K562 (cell line): ENCODE results near the gene PLK4. TPM values are rescaled to one million over a fixed set of nuclear protein-coding genes. Genes with fewer than 3 reads are reported as not detected.

ENCODE experiments used
- ASH1L ChIP-seq: fragments of 450-650 bp; IDR thresholded peaks from 2 replicates; pipeline ENCODE4 v1.6.1; 2018; ENCODE audit warnings: borderline replicate concordance, mild to moderate bottlenecking, low read depth; ENCODE audit not compliant: partially characterized antibody
- CBX1 ChIP-seq: sonication (generic); IDR thresholded peaks from 2 replicates; pipeline ENCODE4 v1.6.1; 2016; ENCODE audit warnings: antibody characterized with exemption, low read depth, mild to moderate bottlenecking
- CXXC5 ChIP-seq: fragments of 250-450 bp; sonication (Bioruptor Pico); IDR thresholded peaks from 2 replicates; pipeline ENCODE4 v1.8.0; 2022; ENCODE audit warnings: inconsistent platforms, mild to moderate bottlenecking, moderate library complexity
- E2F5 ChIP-seq: sonication (generic); formaldehyde crosslinking; IDR thresholded peaks from 2 replicates; pipeline ENCODE4 v1.8.0; 2022; ENCODE audit warnings: mild to moderate bottlenecking, missing genetic modification reagents
- HNRNPK ChIP-seq: fragments of 200-400 bp; formaldehyde crosslinking; IDR thresholded peaks from one replicate; pipeline ENCODE4 v1.6.1; 2018; ENCODE audit warnings: mild to moderate bottlenecking, low read depth, low read length; ENCODE audit not compliant: poor library complexity, severe bottlenecking
- MEIS2 ChIP-seq: fragments of 450-650 bp; IDR thresholded peaks from 2 replicates; pipeline ENCODE4 v1.6.1; 2014; ENCODE audit warnings: mild to moderate bottlenecking; ENCODE audit not compliant: partially characterized antibody
- NFATC3 ChIP-seq: fragments of 450-650 bp; IDR thresholded peaks from 2 replicates; pipeline ENCODE4 v1.6.1; 2017; ENCODE audit warnings: mild to moderate bottlenecking
- RAD21 ChIP-seq, 2 experiments: fragments of 250-450 bp in 1 of 2; fragments of 450-650 bp in 1 of 2; sonication (Bioruptor Pico) in 1 of 2; formaldehyde crosslinking in 1 of 2; IDR thresholded peaks in 1 of 2; conservative IDR thresholded peaks in 1 of 2; 2 replicates each; pipeline versions ENCODE4 v1.4.0 to v1.8.0; 2020 to 2022; ENCODE audit warnings: mild to moderate bottlenecking in 2 of 2, moderate library complexity in 1 of 2
- SPI1 ChIP-seq: IDR thresholded peaks from 2 replicates; pipeline ENCODE4 v1.6.1; 2011; ENCODE audit warnings: low read depth, low read length, control low read depth, borderline replicate concordance
- TCF7 ChIP-seq: sonication (generic); IDR thresholded peaks from 2 replicates; pipeline ENCODE4 v1.6.1; 2016; ENCODE audit warnings: antibody characterized with exemption, borderline replicate concordance
- ZBTB17 ChIP-seq: fragments of 450-650 bp; formaldehyde crosslinking; IDR thresholded peaks from 2 replicates; pipeline ENCODE4 v1.4.0; 2020; ENCODE audit warnings: mild to moderate bottlenecking
- ZNF224 ChIP-seq: sonication (generic); formaldehyde crosslinking; IDR thresholded peaks from 2 replicates; pipeline ENCODE4 v1.8.0; 2022; ENCODE audit warnings: mild to moderate bottlenecking, missing genetic modification reagents
- ZNF449 ChIP-seq: fragments of 250-450 bp; sonication (Bioruptor Pico); IDR thresholded peaks from 2 replicates; pipeline ENCODE4 v1.8.0; 2022; ENCODE audit warnings: moderate library complexity, mild to moderate bottlenecking, inconsistent platforms
- ZNF592 ChIP-seq: fragments of 450-650 bp; IDR thresholded peaks from 2 replicates; pipeline ENCODE4 v1.6.1; 2017; ENCODE audit warnings: antibody characterized with exemption, mild to moderate bottlenecking
- polyA plus RNA-seq, 8 experiments: library from polyadenylated mRNA; depleted of rRNA in 4 of 8; stranded (reverse) in 5 of 8; unstranded in 3 of 8; fragments of >200 nt; fragmentation: Nextera tagmentation in 2 of 8; fragmentation: Illumina TruSeq in 1 of 8; extraction: Ambion mirVana in 2 of 8; extraction: Trizol in 1 of 8; gene quantifications; 2 replicates each; pipeline versions ENCODE4 v1.2.1 to v1.2.3, GENCODE V29; 2011 to 2014; ENCODE audit warnings: inconsistent platforms in 1 of 8, missing spikeins in 1 of 8
- total RNA-seq, 7 experiments: library from RNA; depleted of rRNA in 6 of 7; stranded (reverse); fragments of >200 nt in 6 of 7; fragmentation: Illumina TruSeq in 2 of 7; extraction: Trizol in 2 of 7; gene quantifications; 2 replicates each; pipeline versions ENCODE4 v1.2.1 to v1.2.3, GENCODE V29; 2011 to 2021; ENCODE audit warnings: low replicate concordance in 1 of 7

Gene PLK4
- total and polyA plus RNA-seq, 9 of the 15 experiments (the other 6 are each of a cell fraction or from before 2014, with no cell fraction given) = 16.2 to 95.3 (median 54.3) TPM

- TF ChIP-seq ASH1L = no peak
- no peak for TF ChIP-seq ZNF592
- TF ChIP-seq ZNF449 (CRISPR knock-in tag) = no peak
- TF ChIP-seq ZNF224 (CRISPR knock-in tag) = no peak
- no peak for TF ChIP-seq NFATC3
- TF ChIP-seq TCF7 = no peak; the same call in 1 of the 2 replicates
- TF ChIP-seq CXXC5 = peak; percentile 75
- TF ChIP-seq E2F5 (CRISPR knock-in tag) = no peak
- no peak for TF ChIP-seq RAD21 (CRISPR knock-in tag; conservative IDR thresholded peaks at IDR 0.05 in 1 of 2, IDR thresholded peaks at IDR 0.05 in 1 of 2)
- TF ChIP-seq MEIS2 = peak; percentile 89
- TF ChIP-seq ZBTB17 (CRISPR knock-in tag) = 0 out of 2 replicates have a peak, but pooled peaks have one; percentile 20
- TF ChIP-seq CBX1 = peak; percentile 79
- no peak for TF ChIP-seq SPI1
- no peak for TF ChIP-seq HNRNPK
These were observed at the start of gene PLK4 (continued) for GRCh38 chr4:127880763-127881562.
